Measurements from ENCODE around the gene TRAFD1.

The TRAFD1 gene, protein sequence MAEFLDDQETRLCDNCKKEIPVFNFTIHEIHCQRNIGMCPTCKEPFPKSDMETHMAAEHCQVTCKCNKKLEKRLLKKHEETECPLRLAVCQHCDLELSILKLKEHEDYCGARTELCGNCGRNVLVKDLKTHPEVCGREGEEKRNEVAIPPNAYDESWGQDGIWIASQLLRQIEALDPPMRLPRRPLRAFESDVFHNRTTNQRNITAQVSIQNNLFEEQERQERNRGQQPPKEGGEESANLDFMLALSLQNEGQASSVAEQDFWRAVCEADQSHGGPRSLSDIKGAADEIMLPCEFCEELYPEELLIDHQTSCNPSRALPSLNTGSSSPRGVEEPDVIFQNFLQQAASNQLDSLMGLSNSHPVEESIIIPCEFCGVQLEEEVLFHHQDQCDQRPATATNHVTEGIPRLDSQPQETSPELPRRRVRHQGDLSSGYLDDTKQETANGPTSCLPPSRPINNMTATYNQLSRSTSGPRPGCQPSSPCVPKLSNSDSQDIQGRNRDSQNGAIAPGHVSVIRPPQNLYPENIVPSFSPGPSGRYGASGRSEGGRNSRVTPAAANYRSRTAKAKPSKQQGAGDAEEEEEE

DNA sequence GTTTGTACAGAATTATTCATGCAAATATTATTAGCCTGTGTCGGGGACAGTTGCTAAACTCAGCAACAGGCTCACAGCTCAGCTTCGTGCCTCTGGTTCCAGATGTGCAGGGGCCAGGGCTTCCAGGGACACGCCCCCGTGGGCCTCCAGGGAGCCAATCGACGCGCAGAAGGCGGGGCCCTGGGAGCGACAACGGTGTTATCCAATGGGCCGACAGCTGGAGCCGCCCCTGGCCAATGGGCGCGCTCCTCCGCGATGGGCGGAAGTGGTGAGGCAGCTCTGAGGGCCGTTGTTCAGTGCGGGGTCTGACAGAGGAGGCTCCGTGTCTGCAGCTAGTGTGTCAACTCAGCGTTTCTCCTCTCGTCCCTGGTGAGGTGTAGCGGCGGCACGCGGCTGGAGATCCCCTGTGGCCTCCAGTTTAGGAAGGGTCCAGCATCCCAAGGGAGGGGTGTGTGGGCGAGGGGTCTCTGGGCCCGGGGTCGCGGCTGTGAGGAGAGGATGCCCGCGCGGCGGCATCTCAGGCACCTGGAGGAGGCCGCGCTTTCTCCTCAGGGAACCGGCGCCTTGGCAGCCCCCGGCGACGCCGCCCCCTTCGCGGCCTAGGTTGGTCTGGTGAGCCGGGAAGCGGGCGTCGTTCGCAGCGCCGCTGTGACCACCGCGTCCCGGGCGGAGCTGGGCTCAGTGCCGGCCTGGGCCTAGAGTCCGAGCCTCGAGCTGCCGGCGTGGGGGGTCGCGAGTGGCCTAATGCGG, at the start of gene TRAFD1:
TRAFD1 (plus strand) TSS at position 311 of the 750 bp plus-strand sequence. CDS start 4,963 bp downstream, outside the sequence.
- H3K4me3 ChIP-seq (ENCODE audit: low read depth, low read length), result peak within 1 kb of the TSS; percentile 92
- TF ChIP-seq, protein P1, sequence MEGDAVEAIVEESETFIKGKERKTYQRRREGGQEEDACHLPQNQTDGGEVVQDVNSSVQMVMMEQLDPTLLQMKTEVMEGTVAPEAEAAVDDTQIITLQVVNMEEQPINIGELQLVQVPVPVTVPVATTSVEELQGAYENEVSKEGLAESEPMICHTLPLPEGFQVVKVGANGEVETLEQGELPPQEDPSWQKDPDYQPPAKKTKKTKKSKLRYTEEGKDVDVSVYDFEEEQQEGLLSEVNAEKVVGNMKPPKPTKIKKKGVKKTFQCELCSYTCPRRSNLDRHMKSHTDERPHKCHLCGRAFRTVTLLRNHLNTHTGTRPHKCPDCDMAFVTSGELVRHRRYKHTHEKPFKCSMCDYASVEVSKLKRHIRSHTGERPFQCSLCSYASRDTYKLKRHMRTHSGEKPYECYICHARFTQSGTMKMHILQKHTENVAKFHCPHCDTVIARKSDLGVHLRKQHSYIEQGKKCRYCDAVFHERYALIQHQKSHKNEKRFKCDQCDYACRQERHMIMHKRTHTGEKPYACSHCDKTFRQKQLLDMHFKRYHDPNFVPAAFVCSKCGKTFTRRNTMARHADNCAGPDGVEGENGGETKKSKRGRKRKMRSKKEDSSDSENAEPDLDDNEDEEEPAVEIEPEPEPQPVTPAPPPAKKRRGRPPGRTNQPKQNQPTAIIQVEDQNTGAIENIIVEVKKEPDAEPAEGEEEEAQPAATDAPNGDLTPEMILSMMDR (IDR thresholded peaks at IDR 0.05; ENCODE audit: borderline replicate concordance, insufficient read depth, low read depth, low read length), result no peak

DNA sequence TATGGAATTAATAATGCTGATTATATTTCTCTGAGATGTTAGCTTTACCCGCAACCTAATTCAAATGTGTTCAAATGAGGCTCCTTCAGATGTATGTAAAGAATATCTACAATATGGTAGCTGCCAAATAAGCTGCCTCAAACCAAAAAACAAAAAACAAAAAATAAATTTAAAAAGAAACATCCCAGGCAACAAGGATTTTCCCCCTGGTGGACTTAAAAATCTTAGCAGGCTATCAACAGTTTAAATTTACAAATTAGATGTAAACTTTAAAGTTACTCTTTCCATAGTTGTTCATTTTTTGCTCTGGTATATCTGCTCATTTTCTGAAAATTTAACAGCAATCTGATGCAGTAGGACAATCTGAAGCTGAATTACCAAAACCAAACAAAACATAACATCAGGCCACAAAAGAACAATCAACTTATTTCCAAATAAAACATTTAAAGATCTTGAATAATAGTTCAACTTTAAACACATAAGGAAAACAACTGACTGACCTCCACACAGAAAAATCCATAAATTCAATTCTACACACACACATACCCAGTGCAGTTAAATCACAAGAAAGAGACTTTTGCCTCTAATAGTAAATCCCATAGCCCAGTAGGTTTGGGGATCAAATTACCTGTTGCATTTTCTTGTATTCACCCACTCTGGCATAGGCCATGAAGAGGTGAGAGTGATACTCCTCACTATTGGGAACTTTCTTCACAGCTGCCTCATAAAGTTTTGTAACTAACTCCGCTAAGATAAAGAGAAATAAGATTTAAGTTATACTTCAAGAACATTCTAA, 38.1 kb upstream of the TRAFD1 start:
- TF ChIP-seq, protein P1 (IDR thresholded peaks at IDR 0.05; ENCODE audit: borderline replicate concordance, insufficient read depth, low read depth, low read length), result no peak
- H3K4me3 ChIP-seq (ENCODE audit: low read depth, low read length), result no peak overlapping the region

DNA sequence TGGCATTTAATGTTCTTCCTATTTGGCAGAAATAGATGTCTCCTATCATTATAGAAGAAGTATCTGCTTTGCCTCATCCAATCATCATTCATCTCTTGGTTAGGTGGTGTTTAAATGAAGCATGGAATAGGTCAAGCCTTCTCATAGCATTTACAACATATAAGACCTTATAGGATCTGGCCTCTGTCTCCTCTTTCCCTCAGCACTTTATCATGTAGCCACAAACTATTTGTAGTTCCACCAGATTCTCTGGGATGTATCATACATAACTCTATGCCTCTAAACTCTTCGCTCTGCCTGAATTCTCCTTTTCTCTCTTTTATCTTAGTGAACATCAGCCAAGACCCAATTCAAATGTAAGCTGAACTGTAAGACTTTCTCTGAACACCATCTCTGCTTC, 37.5 kb upstream of the TRAFD1 start:
- TF ChIP-seq, protein P1 (IDR thresholded peaks at IDR 0.05; ENCODE audit: borderline replicate concordance, insufficient read depth, low read depth, low read length), result no peak
- no peak overlapping the region for H3K4me3 ChIP-seq (ENCODE audit: low read depth, low read length)

DNA sequence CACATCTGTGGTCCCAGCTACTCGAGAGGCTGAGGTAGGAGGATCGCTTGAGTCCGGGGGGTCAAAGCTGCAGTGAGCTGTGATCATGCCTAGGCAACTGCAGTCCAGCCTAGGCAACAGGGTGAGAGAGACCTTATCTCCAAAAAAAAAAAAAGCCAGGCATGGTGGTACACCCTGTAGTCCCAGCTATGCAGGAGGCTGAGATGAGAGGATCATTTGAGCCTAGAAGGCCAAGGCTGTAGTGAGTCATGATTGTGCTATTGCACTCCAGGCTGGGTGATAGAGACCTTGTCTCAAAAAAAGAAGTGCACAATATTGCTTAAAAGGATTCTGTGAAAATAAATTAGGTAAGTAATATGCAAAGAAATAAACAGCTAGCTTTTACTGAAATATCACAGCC, 33.8 kb upstream of the TRAFD1 start:
- no peak overlapping the region for H3K4me3 ChIP-seq (ENCODE audit: low read depth, low read length)
- TF ChIP-seq, protein P1 (IDR thresholded peaks at IDR 0.05; ENCODE audit: borderline replicate concordance, insufficient read depth, low read depth, low read length), result no peak

DNA sequence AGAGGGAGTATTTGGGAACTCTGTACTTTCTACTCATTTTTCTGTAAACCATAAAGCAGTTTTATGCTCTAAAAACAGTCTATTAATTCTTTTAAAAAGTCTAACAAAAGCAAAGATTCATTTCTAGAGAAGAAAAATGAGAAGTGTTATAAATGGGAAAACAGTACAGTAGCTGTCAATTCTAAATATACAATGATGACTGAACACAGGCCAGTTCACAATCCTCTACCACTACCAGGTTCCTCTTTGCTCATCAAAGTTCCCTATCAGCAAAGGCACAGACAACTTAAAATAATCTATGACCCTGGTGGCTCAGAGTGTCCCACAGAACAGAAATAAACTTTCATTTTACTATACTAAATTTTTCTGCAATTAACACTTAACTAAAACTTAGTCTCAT, 29.3 kb upstream of the TRAFD1 start:
- TF ChIP-seq, protein P1 (IDR thresholded peaks at IDR 0.05; ENCODE audit: borderline replicate concordance, insufficient read depth, low read depth, low read length), result no peak
- no peak overlapping the region for H3K4me3 ChIP-seq (ENCODE audit: low read depth, low read length)

DNA sequence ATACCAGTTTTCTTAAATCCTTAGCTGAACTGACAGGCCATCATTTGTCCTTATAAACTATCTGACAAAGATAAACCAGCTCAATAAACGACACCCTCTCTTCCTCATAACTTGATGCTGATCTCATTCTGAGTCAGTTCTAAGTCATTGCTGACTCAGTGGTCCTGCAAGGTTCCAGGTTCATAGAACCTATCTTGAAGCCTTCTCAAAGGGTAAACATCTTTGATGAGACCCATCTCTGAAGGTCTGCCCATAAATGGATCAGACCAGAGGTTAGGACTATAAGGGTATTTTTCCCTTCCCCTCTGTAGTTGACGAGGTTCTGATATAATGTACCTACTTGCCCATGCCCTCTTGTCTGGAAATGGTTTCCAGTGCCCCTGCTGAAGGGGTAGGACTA, 28.7 kb upstream of the TRAFD1 start:
- TF ChIP-seq, protein P1 (IDR thresholded peaks at IDR 0.05; ENCODE audit: borderline replicate concordance, insufficient read depth, low read depth, low read length), result no peak
- no peak overlapping the region for H3K4me3 ChIP-seq (ENCODE audit: low read depth, low read length)

All from GM12875 (cell line).